ENCODE data around the gene NAA60. TPM values are rescaled to one million over a fixed set of nuclear protein-coding genes. Genes with fewer than 3 reads are reported as not detected.
A peak's percentile ranks its signal among the peaks of the same experiment; 100 is the strongest.
"Not testable (repeated sequence)": the region's sequence is repeated elsewhere in the genome, so short reads cannot be mapped to it uniquely, and the experiment has no call there.

Gene NAA60
- total RNA-seq, 2 donors from 2014 or later, result 25.2 to 40.6 TPM

DNA sequence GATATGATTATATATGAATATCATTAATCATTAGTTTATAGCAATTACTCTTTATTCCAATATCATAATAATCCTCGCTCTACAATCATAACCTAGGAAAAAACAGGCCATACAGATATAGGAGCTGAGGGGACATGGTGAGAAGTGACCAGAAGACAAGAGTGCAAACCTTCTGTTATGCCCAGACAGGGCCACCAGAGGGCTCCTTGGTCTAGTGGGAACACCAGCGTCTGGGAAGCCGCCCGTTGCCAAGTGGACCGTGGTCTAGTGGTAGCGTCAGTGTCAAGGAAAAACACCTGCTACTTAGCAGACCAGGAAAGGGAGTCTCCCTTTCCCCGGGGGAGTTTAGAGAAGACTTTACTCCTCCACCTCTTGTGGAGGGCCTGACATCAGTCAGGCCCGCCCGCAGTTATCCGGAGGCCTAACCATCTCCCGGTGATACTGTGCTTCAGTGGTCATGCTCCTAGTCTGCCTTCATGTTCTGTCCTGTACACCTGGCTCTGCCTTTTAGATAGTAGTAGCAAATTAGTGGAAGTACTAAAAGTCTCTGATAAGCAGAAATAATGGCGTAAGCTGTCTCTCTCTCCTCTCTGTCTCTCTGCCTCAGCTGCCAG is 83.8 kb downstream of the NAA60 start:
- not testable (repeated sequence) for H3K27ac ChIP-seq; H3K4me3 ChIP-seq; ATAC-seq (ENCODE audit: insufficient number of reproducible peaks, low FRiP score, low read depth); H3K27me3 ChIP-seq (replicated peaks; ENCODE audit: insufficient read depth); H3K9me3 ChIP-seq; H3K4me1 ChIP-seq (ENCODE audit: control insufficient read depth in 1 of 2, low read depth in 2 of 2)
- H3K36me3 ChIP-seq, result peaks cover 21% of the 10 kb centered on the region
- peak; percentile 54 for DNase-seq (ENCODE audit: low spot score)
- TF ChIP-seq, protein P1, sequence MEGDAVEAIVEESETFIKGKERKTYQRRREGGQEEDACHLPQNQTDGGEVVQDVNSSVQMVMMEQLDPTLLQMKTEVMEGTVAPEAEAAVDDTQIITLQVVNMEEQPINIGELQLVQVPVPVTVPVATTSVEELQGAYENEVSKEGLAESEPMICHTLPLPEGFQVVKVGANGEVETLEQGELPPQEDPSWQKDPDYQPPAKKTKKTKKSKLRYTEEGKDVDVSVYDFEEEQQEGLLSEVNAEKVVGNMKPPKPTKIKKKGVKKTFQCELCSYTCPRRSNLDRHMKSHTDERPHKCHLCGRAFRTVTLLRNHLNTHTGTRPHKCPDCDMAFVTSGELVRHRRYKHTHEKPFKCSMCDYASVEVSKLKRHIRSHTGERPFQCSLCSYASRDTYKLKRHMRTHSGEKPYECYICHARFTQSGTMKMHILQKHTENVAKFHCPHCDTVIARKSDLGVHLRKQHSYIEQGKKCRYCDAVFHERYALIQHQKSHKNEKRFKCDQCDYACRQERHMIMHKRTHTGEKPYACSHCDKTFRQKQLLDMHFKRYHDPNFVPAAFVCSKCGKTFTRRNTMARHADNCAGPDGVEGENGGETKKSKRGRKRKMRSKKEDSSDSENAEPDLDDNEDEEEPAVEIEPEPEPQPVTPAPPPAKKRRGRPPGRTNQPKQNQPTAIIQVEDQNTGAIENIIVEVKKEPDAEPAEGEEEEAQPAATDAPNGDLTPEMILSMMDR (IDR thresholded peaks at IDR 0.05), result peak; percentile 75

DNA sequence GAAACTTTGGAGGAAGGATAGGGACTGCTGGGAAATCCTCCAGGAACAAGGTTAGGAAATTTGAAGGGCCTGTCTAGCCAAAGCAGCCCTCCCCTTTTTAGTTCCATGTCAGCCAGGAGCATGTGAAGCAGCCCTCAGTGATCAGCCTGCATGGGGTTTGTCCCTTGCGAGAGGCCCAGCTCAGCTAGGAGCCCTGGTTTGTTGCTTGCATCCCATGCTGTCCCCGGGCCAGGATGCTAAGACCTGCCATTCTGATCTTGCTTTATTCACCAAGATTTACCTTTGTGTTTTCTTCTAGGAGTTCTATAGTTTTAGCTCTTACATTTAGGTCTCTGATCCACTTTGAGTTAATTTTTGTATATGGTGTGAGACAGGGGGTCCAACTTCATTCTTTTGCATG is 84.9 kb downstream of the NAA60 start:
- TF ChIP-seq, protein P1 (IDR thresholded peaks at IDR 0.05), result no peak
- ATAC-seq (ENCODE audit: insufficient number of reproducible peaks, low FRiP score, low read depth) (no peak), DNase-seq (ENCODE audit: low spot score) (no peak)
- Histone ChIP-seq H3K36me3 (peaks cover 23% of the 10 kb centered on the region), H3K27ac (no peak overlapping the region), H3K27me3 (replicated peaks; ENCODE audit: insufficient read depth) (no peaks in the 10 kb centered on the region), H3K4me3 (no peak overlapping the region), H3K9me3 (no peaks in the 10 kb centered on the region), H3K4me1 (ENCODE audit: control insufficient read depth in 1 of 2, low read depth in 2 of 2) (no peaks in the 10 kb centered on the region)

DNA sequence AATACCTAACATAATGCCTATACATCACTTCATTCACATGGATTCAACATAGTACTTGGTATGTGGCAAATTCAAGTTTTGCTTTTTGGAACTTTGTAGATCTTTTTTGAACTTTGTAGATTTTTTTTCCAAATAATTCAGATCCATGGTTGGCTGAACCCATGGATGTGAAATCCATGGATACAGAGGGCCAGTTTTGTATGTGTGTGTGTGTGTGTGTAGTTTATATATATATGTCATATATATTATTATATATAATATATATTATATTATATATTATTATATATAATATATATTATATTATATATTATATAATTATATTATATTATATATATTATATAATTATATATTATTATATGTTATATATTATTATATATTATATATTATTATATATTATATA is 85.7 kb downstream of the NAA60 start:
- H3K27me3 ChIP-seq (replicated peaks; ENCODE audit: insufficient read depth), result no peaks in the 10 kb centered on the region
- H3K9me3 ChIP-seq, result no peaks in the 10 kb centered on the region
- no peak for ATAC-seq (ENCODE audit: insufficient number of reproducible peaks, low FRiP score, low read depth)
- no peaks in the 10 kb centered on the region for H3K4me1 ChIP-seq (ENCODE audit: control insufficient read depth in 1 of 2, low read depth in 2 of 2)
- TF ChIP-seq, protein P1 (IDR thresholded peaks at IDR 0.05), result no peak
- no peak overlapping the region for H3K4me3 ChIP-seq
- peaks cover 17% of the 10 kb centered on the region for H3K36me3 ChIP-seq
- no peak for DNase-seq (ENCODE audit: low spot score)
- H3K27ac ChIP-seq, result no peak overlapping the region

DNA sequence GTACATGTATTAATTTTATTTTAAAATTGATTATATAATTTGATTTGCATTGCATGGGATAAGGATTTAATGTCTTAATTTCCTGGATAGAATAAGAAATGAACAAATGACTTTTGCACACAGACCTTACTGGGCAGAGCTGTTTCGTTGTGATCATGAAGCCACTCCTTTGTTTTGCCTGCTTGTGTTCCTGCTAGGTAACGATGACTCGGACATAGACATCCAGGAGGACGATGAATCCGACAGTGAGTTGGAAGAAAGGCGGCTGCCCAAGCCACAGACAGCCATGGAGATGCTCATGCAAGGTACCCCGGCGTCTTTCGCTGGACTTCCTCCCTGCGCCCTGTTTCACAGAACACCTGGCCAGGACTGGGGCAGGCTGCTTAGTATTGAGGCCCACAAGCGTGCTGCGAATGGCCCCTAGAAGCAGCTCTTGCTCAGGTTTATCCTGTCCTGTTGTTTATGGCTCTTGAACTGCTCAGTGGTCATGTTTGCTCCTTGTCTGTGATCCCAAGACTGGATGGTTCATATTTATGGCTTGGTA is 87.0 kb downstream of the NAA60 start:
- no peak for DNase-seq (ENCODE audit: low spot score)
- Histone ChIP-seq H3K4me1 (ENCODE audit: control insufficient read depth in 1 of 2, low read depth in 2 of 2) (peaks cover 1 to 2% of the 10 kb centered on the region in 2 donors), H3K36me3 (peaks cover 10% of the 10 kb centered on the region)

DNA sequence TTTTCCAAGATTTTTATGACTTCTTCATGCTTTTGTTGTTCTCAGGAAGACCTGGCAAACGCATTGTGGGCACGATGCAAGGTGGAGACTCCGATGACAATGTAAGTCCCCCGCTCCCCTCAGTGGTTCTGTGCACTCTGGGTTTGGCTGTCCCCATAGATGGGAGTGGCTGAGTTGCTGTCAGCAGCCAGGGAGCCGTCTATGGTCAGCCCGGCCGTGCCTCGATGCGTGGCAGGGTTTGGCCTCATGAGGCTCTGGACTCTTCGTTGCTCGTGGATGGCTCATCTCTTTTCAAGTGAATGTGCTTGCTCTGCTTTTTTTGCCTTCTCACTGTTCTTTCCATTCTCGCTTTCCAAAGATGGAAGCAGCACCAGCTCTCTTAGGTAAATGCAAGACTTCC is 89.3 kb downstream of the NAA60 start:
- TF ChIP-seq, protein P1 (IDR thresholded peaks at IDR 0.05), result no peak
- H3K4me1 ChIP-seq (ENCODE audit: control insufficient read depth in 1 of 2, low read depth in 2 of 2), result peaks cover 18 to 19% of the 10 kb centered on the region in 2 donors
- H3K4me3 ChIP-seq, result no peak overlapping the region
- no peak overlapping the region for H3K27ac ChIP-seq
- DNase-seq (ENCODE audit: low spot score), result no peak
- no peaks in the 10 kb centered on the region for H3K27me3 ChIP-seq (replicated peaks; ENCODE audit: insufficient read depth)
- ATAC-seq (ENCODE audit: insufficient number of reproducible peaks, low FRiP score, low read depth), result no peak
- H3K9me3 ChIP-seq, result no peaks in the 10 kb centered on the region
- peaks cover 9% of the 10 kb centered on the region for H3K36me3 ChIP-seq

More for the DNA sequence above, 87.0 kb downstream of the NAA60 start:
- H3K9me3 ChIP-seq, result no peaks in the 10 kb centered on the region
- H3K27ac ChIP-seq, result no peak overlapping the region
- H3K4me3 ChIP-seq, result no peak overlapping the region
- H3K27me3 ChIP-seq (replicated peaks; ENCODE audit: insufficient read depth), result no peaks in the 10 kb centered on the region
- TF ChIP-seq, protein P1 (IDR thresholded peaks at IDR 0.05), result no peak
- ATAC-seq (ENCODE audit: insufficient number of reproducible peaks, low FRiP score, low read depth), result no peak

Data from thoracic aorta (tissue), 2 donors.